Neural crest cell (in vitro differentiated cells): ENCODE results near the gene LARP1B. TPM values are rescaled to one million over a fixed set of nuclear protein-coding genes. Genes with fewer than 3 reads are reported as not detected.

Source experiments
- DNase-seq: peaks from one replicate; pipeline ENCODE4 v3.0.0; 2021; ENCODE audit warnings: low read depth, mixed read lengths, low spot score
- H3K27ac Mint-ChIP-seq: one replicate; pipeline ENCODE4 v1.8.0; 2021; ENCODE audit warnings: mild to moderate bottlenecking, mixed read lengths; ENCODE audit not compliant: unreplicated experiment
- H3K27me3 Mint-ChIP-seq: 2 replicates; pipeline ENCODE4 v1.8.0; 2021; ENCODE audit warnings: low read depth, mild to moderate bottlenecking, mixed read lengths
- H3K36me3 Mint-ChIP-seq: 2 replicates; pipeline ENCODE4 v1.8.0; 2021; ENCODE audit warnings: low read depth, mild to moderate bottlenecking, mixed read lengths
- H3K4me1 Mint-ChIP-seq: 2 replicates; pipeline ENCODE4 v1.8.0; 2021; ENCODE audit warnings: mixed read lengths
- H3K4me3 Mint-ChIP-seq: one replicate; pipeline ENCODE4 v1.8.0; 2021; ENCODE audit warnings: mild to moderate bottlenecking, mixed read lengths
- H3K9me3 Mint-ChIP-seq: 2 replicates; pipeline ENCODE4 v1.8.0; 2021; ENCODE audit warnings: mixed read lengths
- CTCF ChIP-seq: fragments of 200-600 bp; sonication (generic); conservative IDR thresholded peaks from 2 replicates; pipeline ENCODE4 v1.5.0; 2021; ENCODE audit warnings: antibody characterized with exemption, mild to moderate bottlenecking
- total RNA-seq: library from RNA; stranded (reverse); gene quantifications from 2 replicates; pipeline ENCODE4 v1.2.1, GENCODE V29; 2021

LARP1B gene
- total RNA-seq, 1 donor from 2014 or later = 15.6 TPM

GRCh38 chr4:128176643-128177042 is 115.5 kb downstream of the LARP1B start:
- no peaks in the 10 kb centered on the region for H3K4me1 Mint-ChIP-seq
- DNase-seq = no peak
- H3K27me3 Mint-ChIP-seq = no peaks in the 10 kb centered on the region
- no peaks in the 10 kb centered on the region for H3K9me3 Mint-ChIP-seq
- no peak overlapping the region for H3K27ac Mint-ChIP-seq
- TF ChIP-seq CTCF = no peak
- H3K36me3 Mint-ChIP-seq = no peaks in the 10 kb centered on the region
- H3K4me3 Mint-ChIP-seq = no peak overlapping the region

- Mint-ChIP-seq H3K4me1 (no peaks in the 10 kb centered on the region), H3K27ac (no peak overlapping the region), H3K4me3 (no peak overlapping the region), H3K9me3 (no peaks in the 10 kb centered on the region), H3K27me3 (no peaks in the 10 kb centered on the region), H3K36me3 (peaks cover 4% of the 10 kb centered on the region)
- no peak for TF ChIP-seq CTCF
- DNase-seq = no peak
Measured at GRCh38 chr4:128177498-128177897, 116.4 kb downstream of the LARP1B start.

GRCh38 chr4:128186623-128187022 is 125.5 kb downstream of the LARP1B start:
- H3K27me3 Mint-ChIP-seq = no peaks in the 10 kb centered on the region
- H3K9me3 Mint-ChIP-seq = peaks cover 3% of the 10 kb centered on the region
- no peak for TF ChIP-seq CTCF
- H3K36me3 Mint-ChIP-seq = peaks cover 46% of the 10 kb centered on the region
- no peak overlapping the region for H3K4me3 Mint-ChIP-seq
- no peak for DNase-seq
- no peak overlapping the region for H3K27ac Mint-ChIP-seq
- peaks cover 4% of the 10 kb centered on the region for H3K4me1 Mint-ChIP-seq

GRCh38 chr4:128191115-128191781 is 130.1 kb downstream of the LARP1B start:
- peaks cover 18% of the 10 kb centered on the region for H3K36me3 Mint-ChIP-seq

GRCh38 chr4:128220286-128221235 is 159.4 kb downstream of the LARP1B start:
- Mint-ChIP-seq H3K36me3 (peaks cover 3% of the 10 kb centered on the region), H3K27ac (no peak overlapping the region), H3K4me3 (no peak overlapping the region), H3K27me3 (no peaks in the 10 kb centered on the region), H3K9me3 (no peaks in the 10 kb centered on the region), H3K4me1 (no peaks in the 10 kb centered on the region)
- no peak for DNase-seq
- peak; percentile 58 for TF ChIP-seq CTCF

More at GRCh38 chr4:128191115-128191781, 130.1 kb downstream of the LARP1B start:
- Mint-ChIP-seq H3K4me1 (peaks cover 4% of the 10 kb centered on the region), H3K27me3 (no peaks in the 10 kb centered on the region), H3K27ac (no peak overlapping the region), H3K4me3 (no peak overlapping the region), H3K9me3 (no peaks in the 10 kb centered on the region)
- peak; percentile 49 for DNase-seq
- TF ChIP-seq CTCF = peak; percentile 95
